ENCODE data around the gene MRPL46.

GRCh38 chr15:88505721-88506120 lies 38.5 kb upstream of the MRPL46 start:
- TF ChIP-seq CTCF (IDR thresholded peaks at IDR 0.05) (no peak), POLR2A (IDR thresholded peaks at IDR 0.05) (no peak), EP300 (IDR thresholded peaks at IDR 0.05) (no peak), POLR2AphosphoS5 (IDR thresholded peaks at IDR 0.05) (no peak)

All from upper lobe of left lung (tissue), 4 donors.